Measurements from ENCODE around the gene KIF17.

Gene KIF17

DNA sequence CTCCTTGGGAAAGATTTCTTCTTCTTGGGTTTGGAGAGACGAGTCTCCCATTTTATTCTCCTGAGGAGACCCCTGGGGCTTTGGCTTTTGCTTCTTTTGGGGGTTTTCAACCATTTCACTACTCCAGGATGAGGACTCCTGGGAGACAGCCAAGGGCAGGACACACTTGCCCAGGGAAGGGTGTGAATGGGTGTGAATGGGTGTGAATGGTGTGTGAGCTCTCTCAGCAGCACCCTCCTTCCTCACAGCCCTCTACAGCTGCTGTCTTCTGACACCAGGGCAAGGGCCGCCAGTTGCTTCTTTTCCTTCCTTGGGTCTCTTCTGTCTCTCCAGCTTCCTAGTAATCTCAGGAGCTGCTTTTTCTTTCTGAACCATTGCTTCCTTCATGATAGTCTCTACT is 24.2 kb downstream of the KIF17 start:
- TF ChIP-seq, protein P1, sequence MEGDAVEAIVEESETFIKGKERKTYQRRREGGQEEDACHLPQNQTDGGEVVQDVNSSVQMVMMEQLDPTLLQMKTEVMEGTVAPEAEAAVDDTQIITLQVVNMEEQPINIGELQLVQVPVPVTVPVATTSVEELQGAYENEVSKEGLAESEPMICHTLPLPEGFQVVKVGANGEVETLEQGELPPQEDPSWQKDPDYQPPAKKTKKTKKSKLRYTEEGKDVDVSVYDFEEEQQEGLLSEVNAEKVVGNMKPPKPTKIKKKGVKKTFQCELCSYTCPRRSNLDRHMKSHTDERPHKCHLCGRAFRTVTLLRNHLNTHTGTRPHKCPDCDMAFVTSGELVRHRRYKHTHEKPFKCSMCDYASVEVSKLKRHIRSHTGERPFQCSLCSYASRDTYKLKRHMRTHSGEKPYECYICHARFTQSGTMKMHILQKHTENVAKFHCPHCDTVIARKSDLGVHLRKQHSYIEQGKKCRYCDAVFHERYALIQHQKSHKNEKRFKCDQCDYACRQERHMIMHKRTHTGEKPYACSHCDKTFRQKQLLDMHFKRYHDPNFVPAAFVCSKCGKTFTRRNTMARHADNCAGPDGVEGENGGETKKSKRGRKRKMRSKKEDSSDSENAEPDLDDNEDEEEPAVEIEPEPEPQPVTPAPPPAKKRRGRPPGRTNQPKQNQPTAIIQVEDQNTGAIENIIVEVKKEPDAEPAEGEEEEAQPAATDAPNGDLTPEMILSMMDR (IDR thresholded peaks at IDR 0.05; ENCODE audit: extremely low read depth, insufficient read depth, missing control alignments), result no peak
- in situ Hi-C loops (cut with MboI; ENCODE audit: low pct_unique_long_range_greater_than_20kb, low sequenced_read_pairs, unreplicated experiment), result loop anchor here (10.0 kb wide), 1 partner anchor 501 kb away; no protein-coding TSS in a partner anchor
- DNase-seq (ENCODE audit: low spot score), result no peak

DNA sequence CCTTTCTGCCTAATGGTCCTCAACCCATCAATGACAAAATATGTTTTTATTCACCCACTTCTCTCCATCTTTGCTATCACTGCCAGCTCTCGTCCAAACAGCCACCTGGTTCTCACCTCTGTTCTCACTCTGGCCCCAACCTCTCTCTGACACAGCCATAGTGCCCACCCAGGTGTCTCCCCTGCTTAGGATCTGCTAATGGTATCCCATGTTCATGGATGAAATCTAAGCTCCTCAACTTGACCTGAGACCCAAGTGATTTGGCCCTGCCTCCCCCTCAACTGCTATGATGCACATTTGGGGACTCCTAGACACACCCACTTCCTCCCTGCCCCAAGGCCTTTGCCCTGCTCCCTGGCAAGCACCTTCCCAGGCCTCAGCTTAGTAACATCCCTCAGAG is 25.9 kb downstream of the KIF17 start:
- in situ Hi-C loops (cut with MboI; ENCODE audit: low pct_unique_long_range_greater_than_20kb, low sequenced_read_pairs, unreplicated experiment), result loop anchor here (10.0 kb wide), 1 partner anchor 503 kb away; no protein-coding TSS in a partner anchor
- DNase-seq (ENCODE audit: low spot score), result no peak
- TF ChIP-seq, protein P1 (IDR thresholded peaks at IDR 0.05; ENCODE audit: extremely low read depth, insufficient read depth, missing control alignments), result no peak

DNA sequence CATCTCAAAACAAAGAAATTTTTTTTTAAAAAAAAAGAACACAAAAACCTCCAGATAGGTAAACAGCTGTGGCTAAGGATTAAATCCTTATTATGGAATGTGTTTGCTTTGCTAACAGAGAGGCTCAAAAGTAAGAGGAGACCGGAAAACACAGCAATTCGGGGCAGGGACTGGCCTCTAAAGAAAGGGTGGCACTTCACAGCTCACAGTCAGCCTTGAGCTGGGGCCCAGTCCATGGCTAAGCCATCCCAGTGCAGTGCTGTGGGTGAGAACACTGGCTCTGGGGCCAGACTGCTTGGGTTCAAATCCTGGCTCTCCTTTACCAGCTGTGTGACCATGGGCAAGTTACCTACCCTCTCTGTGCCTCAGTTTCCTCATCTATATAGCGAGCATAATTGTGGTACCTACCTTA is 28.2 kb downstream of the KIF17 start:
- in situ Hi-C loops (cut with MboI; ENCODE audit: low pct_unique_long_range_greater_than_20kb, low sequenced_read_pairs, unreplicated experiment), result loop anchor here (10.0 kb wide), 1 partner anchor 505 kb away; no protein-coding TSS in a partner anchor
- TF ChIP-seq, protein P1 (IDR thresholded peaks at IDR 0.05; ENCODE audit: extremely low read depth, insufficient read depth, missing control alignments), result no peak
- no peak for DNase-seq (ENCODE audit: low spot score)

DNA sequence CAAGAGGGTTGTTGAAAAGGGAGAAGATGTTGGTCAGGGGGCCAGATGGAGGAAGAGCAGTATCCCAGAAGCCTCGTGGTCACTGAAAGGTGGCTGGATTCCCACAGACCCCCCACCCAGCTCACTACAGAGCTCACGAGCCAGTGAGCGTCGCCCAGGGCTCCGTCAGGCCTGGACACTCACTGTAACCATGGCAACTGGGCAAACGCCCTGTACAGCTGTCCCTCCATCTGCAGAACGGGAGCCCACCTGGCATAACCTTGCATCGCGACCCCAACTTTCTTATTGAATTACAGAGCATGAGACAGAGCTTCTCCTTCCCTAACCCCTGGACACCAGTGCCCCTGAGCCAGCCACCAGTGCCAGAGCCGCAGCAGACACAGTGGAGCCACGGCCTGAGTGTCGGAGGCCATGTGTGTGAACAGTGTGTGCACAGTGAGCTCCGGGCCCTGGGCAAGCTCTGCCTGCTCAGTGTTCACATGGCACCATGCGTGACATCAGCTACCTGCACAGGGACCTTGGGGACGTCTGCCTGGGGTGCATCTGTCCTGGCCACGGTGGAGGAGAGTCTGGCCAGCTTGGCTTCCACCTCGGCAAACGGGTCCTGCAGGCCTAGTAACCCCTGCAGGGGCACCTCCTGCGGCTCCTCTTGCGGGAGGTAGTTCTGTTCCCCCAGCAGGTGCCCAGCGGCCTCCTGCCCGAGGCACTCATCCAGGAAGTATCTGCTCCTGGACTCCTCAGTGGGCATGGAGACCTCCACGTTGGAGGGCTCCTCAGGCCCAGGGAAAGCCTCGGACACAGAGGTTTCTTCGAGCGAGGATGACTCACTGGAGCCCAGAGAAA is 30.7 kb downstream of the KIF17 start:
- TF ChIP-seq, protein P1 (IDR thresholded peaks at IDR 0.05; ENCODE audit: extremely low read depth, insufficient read depth, missing control alignments), result no peak
- in situ Hi-C loops (cut with MboI; ENCODE audit: low pct_unique_long_range_greater_than_20kb, low sequenced_read_pairs, unreplicated experiment), result no loop called here
- no peak for DNase-seq (ENCODE audit: low spot score)

DNA sequence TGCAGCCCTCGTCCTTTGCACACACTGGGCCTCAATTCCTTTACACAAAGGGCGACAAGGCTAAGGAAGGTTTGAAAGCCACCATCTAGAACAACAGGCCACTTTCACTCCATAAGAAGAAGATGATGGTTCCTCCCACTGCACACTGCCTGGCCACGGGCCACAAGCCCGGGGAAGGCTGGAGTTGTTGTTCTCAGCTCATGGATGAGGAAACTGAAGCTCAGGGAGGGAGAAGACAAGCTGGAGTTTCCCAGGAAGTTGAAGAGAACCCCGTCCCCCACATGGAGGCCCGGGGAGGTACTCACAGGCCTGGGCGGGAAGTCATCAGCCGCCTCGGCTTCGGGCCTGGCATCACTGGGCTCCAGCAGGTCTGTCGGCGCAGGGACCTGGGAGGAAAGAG is 32.1 kb downstream of the KIF17 start:
- TF ChIP-seq, protein P1 (IDR thresholded peaks at IDR 0.05; ENCODE audit: extremely low read depth, insufficient read depth, missing control alignments), result no peak
- no peak for DNase-seq (ENCODE audit: low spot score)
- in situ Hi-C loops (cut with MboI; ENCODE audit: low pct_unique_long_range_greater_than_20kb, low sequenced_read_pairs, unreplicated experiment), result no loop called here

DNA sequence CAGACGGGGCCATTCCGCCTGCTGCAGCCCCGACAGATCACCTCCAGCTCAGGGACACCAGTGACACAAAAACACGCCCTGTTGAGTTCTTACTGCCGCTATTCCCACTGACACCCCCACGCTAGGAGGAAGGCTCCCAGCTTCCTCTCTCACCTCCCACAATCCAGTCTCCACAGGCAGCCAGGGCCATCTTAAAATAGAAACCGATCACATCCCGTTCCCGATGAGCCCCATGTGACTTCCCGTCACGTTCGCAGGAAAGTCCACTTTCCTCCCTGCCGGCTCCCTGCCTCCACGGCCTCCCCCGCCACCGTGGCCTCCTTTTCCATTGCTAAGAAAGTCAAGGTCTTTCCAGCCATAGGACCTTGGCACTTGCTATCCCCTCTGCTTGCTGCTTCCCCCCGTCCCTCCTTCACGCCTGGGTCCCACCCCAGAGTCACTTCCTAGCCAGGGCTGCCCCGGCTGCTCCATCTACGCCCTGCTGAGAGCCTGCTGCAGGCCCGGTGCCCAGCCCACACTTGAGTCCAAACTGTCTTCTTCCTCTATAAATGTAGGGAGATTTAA is 32.6 kb downstream of the KIF17 start:
- TF ChIP-seq, protein P1 (IDR thresholded peaks at IDR 0.05; ENCODE audit: extremely low read depth, insufficient read depth, missing control alignments), result no peak
- in situ Hi-C loops (cut with MboI; ENCODE audit: low pct_unique_long_range_greater_than_20kb, low sequenced_read_pairs, unreplicated experiment), result no loop called here
- DNase-seq (ENCODE audit: low spot score), result no peak
